Trophoblast cell (in vitro differentiated cells and primary cell): ENCODE results near the gene TMEM213.

Experiments used
- DNase-seq, 2 donors: peaks; one replicate each; pipeline ENCODE4 v3.0.0-alpha.2; 2016
- H2AFZ ChIP-seq: 2 replicates; pipeline ENCODE4 v1.6.1; 2013; ENCODE audit warnings: low read length, moderate library complexity, mild to moderate bottlenecking; ENCODE audit not compliant: insufficient read depth, poor library complexity
- H2AK5ac ChIP-seq: 2 replicates; pipeline ENCODE4 v1.6.1; 2013; ENCODE audit warnings: mild to moderate bottlenecking, low read length
- H2BK120ac ChIP-seq: 2 replicates; pipeline ENCODE4 v1.6.1; 2013; ENCODE audit warnings: low read length, mild to moderate bottlenecking, moderate library complexity; ENCODE audit not compliant: insufficient read depth, poor library complexity
- H2BK12ac ChIP-seq: 2 replicates; pipeline ENCODE4 v1.6.1; 2013; ENCODE audit warnings: mild to moderate bottlenecking, low read length, moderate library complexity
- H2BK5ac ChIP-seq: 2 replicates; pipeline ENCODE4 v1.6.1; 2013; ENCODE audit warnings: low read length, low read depth, moderate library complexity, mild to moderate bottlenecking; ENCODE audit not compliant: poor library complexity
- H3K14ac ChIP-seq: 2 replicates; pipeline ENCODE4 v1.6.1; 2013; ENCODE audit warnings: mild to moderate bottlenecking, low read length
- H3K18ac ChIP-seq: 2 replicates; pipeline ENCODE4 v1.6.1; 2013; ENCODE audit warnings: mild to moderate bottlenecking, low read length
- H3K23ac ChIP-seq: 2 replicates; pipeline ENCODE4 v1.6.1; 2013; ENCODE audit warnings: low read length
- H3K27ac ChIP-seq: 2 replicates; pipeline ENCODE4 v1.5.1; 2013; ENCODE audit warnings: low read depth, mild to moderate bottlenecking, inconsistent platforms, low read length, moderate library complexity
- H3K27me3 ChIP-seq: 2 replicates; pipeline ENCODE4 v1.6.1; 2013; ENCODE audit warnings: inconsistent platforms, mild to moderate bottlenecking, low read length, moderate library complexity; ENCODE audit not compliant: insufficient read depth
- H3K36me3 ChIP-seq, 2 experiments: 1 replicate in 1 of 2; 2 replicates in 1 of 2; pipeline ENCODE4 v1.6.1; 2013; ENCODE audit warnings: low read length in 2 of 2, mild to moderate bottlenecking in 2 of 2, moderate library complexity in 1 of 2; ENCODE audit not compliant: insufficient read depth in 2 of 2, control insufficient read depth in 1 of 2
- H3K4ac ChIP-seq: 2 replicates; pipeline ENCODE4 v1.6.1; 2013; ENCODE audit warnings: low read depth, mild to moderate bottlenecking, low read length, moderate library complexity
- H3K4me1 ChIP-seq, 2 experiments: 1 replicate in 1 of 2; 2 replicates in 1 of 2; pipeline ENCODE4 v1.6.1; 2013; ENCODE audit warnings: low read length in 2 of 2, mild to moderate bottlenecking in 2 of 2, moderate library complexity in 1 of 2; ENCODE audit not compliant: insufficient read depth in 2 of 2, control insufficient read depth in 1 of 2
- H3K4me2 ChIP-seq: 2 replicates; pipeline ENCODE4 v1.6.1; 2013; ENCODE audit warnings: inconsistent platforms, mild to moderate bottlenecking, low read length, moderate library complexity
- H3K4me3 ChIP-seq: 2 replicates; pipeline ENCODE4 v1.5.1; 2013; ENCODE audit warnings: mild to moderate bottlenecking, low read depth, low read length, inconsistent platforms
- H3K79me1 ChIP-seq: one replicate; pipeline ENCODE4 v1.6.1; 2013; ENCODE audit warnings: low read length
- H3K79me2 ChIP-seq: 2 replicates; pipeline ENCODE4 v1.6.1; 2013; ENCODE audit warnings: low read length, mild to moderate bottlenecking; ENCODE audit not compliant: control insufficient read depth, insufficient read depth, poor library complexity
- H3K9ac ChIP-seq: 2 replicates; pipeline ENCODE4 v1.6.1; 2013; ENCODE audit warnings: mild to moderate bottlenecking, low read length
- H3K9me3 ChIP-seq: 2 replicates; pipeline ENCODE4 v1.6.1; 2013; ENCODE audit warnings: low read depth, mild to moderate bottlenecking, control low read depth, inconsistent platforms, low read length; ENCODE audit not compliant: insufficient read depth
- H4K12ac ChIP-seq: 2 replicates; pipeline ENCODE4 v1.6.1; 2013; ENCODE audit warnings: low read depth, mild to moderate bottlenecking, low read length, moderate library complexity
- H4K8ac ChIP-seq: 2 replicates; pipeline ENCODE4 v1.6.1; 2013; ENCODE audit warnings: low read depth, mild to moderate bottlenecking, low read length, moderate library complexity
- H4K91ac ChIP-seq: one replicate; pipeline ENCODE4 v1.6.1; 2013; ENCODE audit warnings: low read depth, mild to moderate bottlenecking, low read length, moderate library complexity
- whole genome bisulfite sequencing: extraction: QIAGEN DNeasy Blood & Tissue Kit; methylation state at CpG from one replicate; pipeline ENCODE4 v1.1.7; 2013; ENCODE audit warnings: missing lambda C conversion rate; ENCODE audit not compliant: insufficient read length, insufficient coverage; ENCODE audit errors: extremely low coverage; 5-methylcytosine and 5-hydroxymethylcytosine counted together

Gene TMEM213

DNA sequence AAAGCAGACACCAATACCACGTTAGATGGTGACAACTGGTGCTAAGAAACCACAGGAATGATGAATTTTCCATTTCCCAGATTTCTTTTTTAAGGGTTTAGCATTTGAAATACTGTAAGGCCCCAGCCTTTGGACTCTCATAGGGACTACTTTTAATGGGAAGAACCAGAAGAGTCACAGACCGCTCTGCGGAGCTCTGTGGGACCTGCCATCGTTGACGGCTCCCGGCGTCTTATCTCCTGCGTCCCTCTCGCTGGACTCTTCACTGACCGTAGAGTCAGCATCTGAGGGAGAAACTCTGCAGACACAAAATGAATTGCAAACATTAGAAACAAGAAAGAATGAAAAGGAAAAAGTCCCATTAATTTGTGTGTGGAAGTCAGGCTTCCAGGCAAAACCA, 81.6 kb downstream of the TMEM213 start:
- Histone ChIP-seq H3K79me2 (no peaks in the 10 kb centered on the region), H3K4ac (no peak overlapping the region), H3K27me3 (no peaks in the 10 kb centered on the region), H3K27ac (no peak overlapping the region), H2AK5ac (no peak overlapping the region), H2AFZ (no peak overlapping the region), H3K4me3 (no peak overlapping the region), H3K79me1 (no peaks in the 10 kb centered on the region), H2BK120ac (no peak overlapping the region), H3K36me3 (peaks cover 15 to 34% of the 10 kb centered on the region in 2 experiments), H4K8ac (no peak overlapping the region), H2BK12ac (no peak overlapping the region), H2BK5ac (no peak overlapping the region), H4K12ac (no peak overlapping the region), H4K91ac (no peak overlapping the region), H3K18ac (no peak overlapping the region), H3K9me3 (peaks cover 2% of the 10 kb centered on the region), H3K23ac (no peak overlapping the region), H3K4me2 (no peak overlapping the region), H3K9ac (no peak overlapping the region), H3K14ac (no peak overlapping the region), H3K4me1 (peaks cover 3 to 4% of the 10 kb centered on the region in 2 experiments)
- no CpG with 5 or more reads among the region's 10 CpGs for WGBS
- no peak for DNase-seq

DNA sequence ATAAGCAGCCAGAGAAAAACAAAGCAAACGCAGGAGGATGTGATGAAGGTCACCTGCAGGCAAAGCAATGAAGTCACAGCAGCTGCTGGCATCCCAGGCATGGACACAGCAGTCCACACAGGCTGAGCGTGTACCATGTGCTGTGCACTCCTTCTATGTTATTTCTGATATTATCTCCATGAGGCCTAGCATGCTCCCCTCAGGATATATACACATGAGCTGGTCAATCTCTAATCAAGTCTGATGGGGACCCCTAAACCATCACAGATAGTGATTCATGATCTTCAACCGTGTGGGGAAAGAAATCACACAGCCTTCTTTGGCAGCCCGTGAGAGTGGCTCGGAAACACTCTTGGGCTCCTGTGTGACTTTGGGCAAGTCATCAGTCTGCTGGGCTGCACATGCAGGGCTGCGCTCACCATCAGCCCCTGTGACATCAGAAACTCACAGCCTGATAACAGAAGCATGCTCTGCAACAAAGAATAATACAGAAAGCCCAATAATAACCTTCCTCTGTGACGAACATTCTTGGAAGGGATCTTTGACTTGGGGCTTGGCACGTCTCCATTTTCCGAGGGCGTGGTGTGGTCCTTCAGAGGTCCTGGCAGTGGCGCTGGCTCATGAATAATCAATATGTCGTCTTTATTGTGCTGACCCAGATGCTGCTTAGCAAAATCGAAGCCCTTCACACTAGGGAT, 83.2 kb downstream of the TMEM213 start:
- Histone ChIP-seq H3K23ac (no peak overlapping the region), H3K27me3 (no peaks in the 10 kb centered on the region), H4K91ac (no peak overlapping the region), H3K18ac (no peak overlapping the region), H2BK5ac (no peak overlapping the region), H3K79me1 (no peaks in the 10 kb centered on the region), H3K14ac (no peak overlapping the region), H3K79me2 (no peaks in the 10 kb centered on the region), H2AFZ (no peak overlapping the region), H3K27ac (no peak overlapping the region), H3K9ac (no peak overlapping the region), H3K36me3 (peaks cover 12 to 31% of the 10 kb centered on the region in 2 experiments), H4K12ac (no peak overlapping the region), H3K9me3 (peaks cover 2% of the 10 kb centered on the region), H4K8ac (no peak overlapping the region), H3K4me3 (no peak overlapping the region), H2BK12ac (no peak overlapping the region), H2AK5ac (no peak overlapping the region), H3K4ac (no peak overlapping the region), H3K4me1 (peaks cover 3 to 4% of the 10 kb centered on the region in 2 experiments), H3K4me2 (no peak overlapping the region), H2BK120ac (no peak overlapping the region)
- no peak for DNase-seq
- no CpG with 5 or more reads among the region's 13 CpGs for WGBS

DNA sequence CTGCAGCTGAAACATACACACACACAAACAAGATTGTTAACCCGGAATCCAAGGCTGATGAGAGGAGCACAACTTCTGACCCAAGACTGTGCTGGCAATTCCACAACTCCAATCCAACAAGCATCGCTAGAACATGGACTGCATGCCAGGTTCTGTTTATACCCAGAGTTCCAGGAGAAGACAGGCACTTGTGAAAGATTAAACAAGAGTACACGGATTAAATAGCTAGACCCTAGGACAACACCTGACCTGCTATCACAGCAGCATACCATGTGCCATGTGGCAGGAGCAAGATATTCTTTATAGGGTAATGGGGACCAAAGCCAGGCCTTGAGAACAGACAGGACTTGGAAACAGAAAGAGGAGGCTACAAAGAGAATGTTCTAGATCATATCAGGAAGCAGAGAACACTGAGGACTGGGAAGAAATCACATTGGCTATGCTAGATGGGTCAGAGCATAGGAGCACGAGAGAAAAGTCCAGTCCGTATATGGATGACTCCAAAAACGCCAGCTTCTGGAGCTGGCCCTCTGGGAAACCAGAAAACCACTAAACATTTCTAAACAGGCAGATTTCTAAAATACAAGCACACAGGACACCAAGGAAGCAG, 83.9 kb downstream of the TMEM213 start:
- no peak overlapping the region for H3K18ac ChIP-seq
- peaks cover 3 to 4% of the 10 kb centered on the region in 2 experiments for H3K4me1 ChIP-seq
- WGBS = no CpG with 5 or more reads among the region's 6 CpGs

DNA sequence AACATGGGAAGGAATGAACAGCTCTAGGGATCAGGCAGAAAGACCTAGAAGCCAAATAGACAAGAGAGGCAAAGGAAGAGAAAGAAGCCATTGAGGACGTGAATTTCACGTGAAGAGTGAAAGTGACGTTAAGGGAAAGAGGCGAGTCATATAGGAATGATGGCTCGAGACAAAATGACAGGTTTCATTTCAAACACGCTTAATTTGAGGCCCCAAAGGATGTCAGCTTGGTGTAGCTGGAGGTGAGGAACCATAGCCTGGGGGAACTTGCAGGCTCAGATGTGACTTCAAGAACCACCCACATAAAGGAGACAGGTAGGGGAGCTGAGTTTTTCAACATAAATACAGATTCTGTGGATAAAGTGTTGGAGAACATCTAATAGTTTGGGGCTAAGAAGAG, 84.5 kb downstream of the TMEM213 start:
- Histone ChIP-seq H3K4me2 (no peak overlapping the region), H3K4ac (no peak overlapping the region), H2BK5ac (no peak overlapping the region), H2BK12ac (no peak overlapping the region), H2BK120ac (no peak overlapping the region), H3K36me3 (peaks cover 12 to 28% of the 10 kb centered on the region in 2 experiments), H3K27me3 (no peaks in the 10 kb centered on the region), H3K79me1 (peaks cover 2% of the 10 kb centered on the region), H3K18ac (no peak overlapping the region), H4K91ac (no peak overlapping the region), H3K4me1 (peaks cover 4% of the 10 kb centered on the region in 2 experiments), H3K4me3 (no peak overlapping the region), H3K14ac (no peak overlapping the region), H3K27ac (no peak overlapping the region), H3K9ac (no peak overlapping the region), H3K23ac (no peak overlapping the region), H4K12ac (no peak overlapping the region), H2AFZ (no peak overlapping the region), H4K8ac (no peak overlapping the region), H2AK5ac (no peak overlapping the region), H3K9me3 (peaks cover 2% of the 10 kb centered on the region), H3K79me2 (no peaks in the 10 kb centered on the region)
- no CpG with 5 or more reads among the region's 6 CpGs for WGBS
- no peak for DNase-seq

More for the DNA sequence above, 83.9 kb downstream of the TMEM213 start:
- no peaks in the 10 kb centered on the region for H3K79me2 ChIP-seq
- H3K27ac ChIP-seq = no peak overlapping the region
- no peak overlapping the region for H2BK120ac ChIP-seq
- H2AK5ac ChIP-seq = no peak overlapping the region
- H2BK12ac ChIP-seq = no peak overlapping the region
- H3K36me3 ChIP-seq = peaks cover 12 to 31% of the 10 kb centered on the region in 2 experiments
- no peak overlapping the region for H4K12ac ChIP-seq
- H3K23ac ChIP-seq = no peak overlapping the region
- H3K4me3 ChIP-seq = no peak overlapping the region
- peaks cover 2% of the 10 kb centered on the region for H3K79me1 ChIP-seq
- DNase-seq = no peak
- no peak overlapping the region for H2AFZ ChIP-seq
- H3K4ac ChIP-seq = no peak overlapping the region
- peaks cover 2% of the 10 kb centered on the region for H3K9me3 ChIP-seq
- H3K14ac ChIP-seq = no peak overlapping the region
- H3K4me2 ChIP-seq = no peak overlapping the region
- H4K91ac ChIP-seq = no peak overlapping the region
- no peak overlapping the region for H3K9ac ChIP-seq
- no peak overlapping the region for H4K8ac ChIP-seq
- no peaks in the 10 kb centered on the region for H3K27me3 ChIP-seq
- no peak overlapping the region for H2BK5ac ChIP-seq
